Esophagus muscularis mucosa (tissue), 3 donors: ENCODE results near the gene RBBP6.

Experiments
- POLR2A ChIP-seq: fragments of 450-650 bp; IDR thresholded peaks from one replicate; pipeline ENCODE4 v1.6.1; 2017; ENCODE audit warnings: antibody characterized with exemption, moderate library complexity, mild to moderate bottlenecking, low read depth
- POLR2AphosphoS5 ChIP-seq, 2 donors: sonication (generic); formaldehyde crosslinking; IDR thresholded peaks; one replicate each; pipeline ENCODE4 v1.6.1; 2017; ENCODE audit warnings: antibody characterized with exemption in 2 of 2
- TF ChIP-seq, protein P1 (sequence below), 3 experiments: fragments of 200-600 bp in 2 of 3; fragments of 450-650 bp in 1 of 3; sonication (generic) in 2 of 3; IDR thresholded peaks; one replicate each; pipeline ENCODE4 v1.5.1; 2017 to 2019; ENCODE audit warnings: antibody characterized with exemption in 3 of 3, mild to moderate bottlenecking in 2 of 3, moderate library complexity in 1 of 3

DNA sequence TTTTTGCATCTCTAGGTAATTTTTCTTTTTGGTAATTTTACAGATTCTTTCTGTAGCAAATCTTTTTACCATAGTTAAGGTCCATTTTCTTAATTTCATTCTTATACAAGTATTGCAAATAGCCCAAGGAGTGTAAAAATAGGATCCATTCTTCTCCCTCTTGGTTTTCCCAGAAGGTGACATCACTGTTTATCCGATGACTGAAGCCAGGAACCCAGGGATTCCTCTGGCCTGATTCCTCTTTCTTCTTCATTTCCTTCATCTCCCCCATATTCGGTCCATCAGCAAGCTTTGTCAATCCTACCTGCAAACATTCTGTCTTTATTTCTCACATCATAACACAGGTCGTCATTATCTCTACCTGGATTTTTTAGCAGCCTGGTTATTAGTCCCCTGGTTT, 5.3 kb downstream of the RBBP6 start:
- TF ChIP-seq POLR2A (no peak), POLR2AphosphoS5 (IDR thresholded peaks at IDR 0.05) (peak in 1 of 2 donors; percentile 49)
- TF ChIP-seq, protein P1, sequence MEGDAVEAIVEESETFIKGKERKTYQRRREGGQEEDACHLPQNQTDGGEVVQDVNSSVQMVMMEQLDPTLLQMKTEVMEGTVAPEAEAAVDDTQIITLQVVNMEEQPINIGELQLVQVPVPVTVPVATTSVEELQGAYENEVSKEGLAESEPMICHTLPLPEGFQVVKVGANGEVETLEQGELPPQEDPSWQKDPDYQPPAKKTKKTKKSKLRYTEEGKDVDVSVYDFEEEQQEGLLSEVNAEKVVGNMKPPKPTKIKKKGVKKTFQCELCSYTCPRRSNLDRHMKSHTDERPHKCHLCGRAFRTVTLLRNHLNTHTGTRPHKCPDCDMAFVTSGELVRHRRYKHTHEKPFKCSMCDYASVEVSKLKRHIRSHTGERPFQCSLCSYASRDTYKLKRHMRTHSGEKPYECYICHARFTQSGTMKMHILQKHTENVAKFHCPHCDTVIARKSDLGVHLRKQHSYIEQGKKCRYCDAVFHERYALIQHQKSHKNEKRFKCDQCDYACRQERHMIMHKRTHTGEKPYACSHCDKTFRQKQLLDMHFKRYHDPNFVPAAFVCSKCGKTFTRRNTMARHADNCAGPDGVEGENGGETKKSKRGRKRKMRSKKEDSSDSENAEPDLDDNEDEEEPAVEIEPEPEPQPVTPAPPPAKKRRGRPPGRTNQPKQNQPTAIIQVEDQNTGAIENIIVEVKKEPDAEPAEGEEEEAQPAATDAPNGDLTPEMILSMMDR (IDR thresholded peaks at IDR 0.05): no peak
